ENCODE measurements around the gene RAB11A. TPM values are rescaled to one million over a fixed set of nuclear protein-coding genes. Genes with fewer than 3 reads are reported as not detected.

The RAB11A gene
- polyA plus RNA-seq, 4 donors: 244 to 340 (median 286) TPM

GRCh38 chr15:65883571-65883970 lies 14.3 kb downstream of the RAB11A start:
- DNase-seq (ENCODE audit: low read depth in 4 of 4, low spot score in 3 of 4): no peak

GRCh38 chr15:65884511-65884910 lies 15.2 kb downstream of the RAB11A start:
- DNase-seq (ENCODE audit: low read depth in 4 of 4, low spot score in 3 of 4): no peak

- no peak for DNase-seq (ENCODE audit: low read depth in 4 of 4, low spot score in 3 of 4)
Observed at GRCh38 chr15:65885668-65886218, 16.5 kb downstream of the RAB11A start.

- DNase-seq (ENCODE audit: low read depth in 4 of 4, low spot score in 3 of 4): no peak
Observed at GRCh38 chr15:65887565-65887964, 18.3 kb downstream of the RAB11A start.

- no peak for DNase-seq (ENCODE audit: low read depth in 4 of 4, low spot score in 3 of 4)
Observed at GRCh38 chr15:65888981-65889380, 19.7 kb downstream of the RAB11A start.

GRCh38 chr15:65893060-65893459 lies 23.8 kb downstream of the RAB11A start:
- no peak for DNase-seq (ENCODE audit: low read depth in 4 of 4, low spot score in 3 of 4)

- no peak for DNase-seq (ENCODE audit: low read depth in 4 of 4, low spot score in 3 of 4)
Observed at GRCh38 chr15:65896236-65896635, 26.9 kb downstream of the RAB11A start.

GRCh38 chr15:65900488-65900887 lies 31.2 kb downstream of the RAB11A start:
- no peak for DNase-seq (ENCODE audit: low read depth in 4 of 4, low spot score in 3 of 4)

GRCh38 chr15:65901336-65901735 lies 32.0 kb downstream of the RAB11A start:
- DNase-seq (ENCODE audit: low read depth in 4 of 4, low spot score in 3 of 4): no peak

GRCh38 chr15:65901836-65902235 lies 32.5 kb downstream of the RAB11A start:
- no peak for DNase-seq (ENCODE audit: low read depth in 4 of 4, low spot score in 3 of 4)

- DNase-seq (ENCODE audit: low read depth in 4 of 4, low spot score in 3 of 4): no peak
Observed at GRCh38 chr15:65902373-65902772, 33.1 kb downstream of the RAB11A start.

GRCh38 chr15:65903296-65904073 lies 34.2 kb downstream of the RAB11A start:
- DNase-seq (ENCODE audit: low read depth in 4 of 4, low spot score in 3 of 4): no peak

- DNase-seq (ENCODE audit: low read depth in 4 of 4, low spot score in 3 of 4): no peak
Observed at GRCh38 chr15:65904301-65904700, 35.0 kb downstream of the RAB11A start.

- DNase-seq (ENCODE audit: low read depth in 4 of 4, low spot score in 3 of 4): no peak
Observed at GRCh38 chr15:65906396-65906795, 37.1 kb downstream of the RAB11A start.

- no peak for DNase-seq (ENCODE audit: low read depth in 4 of 4, low spot score in 3 of 4)
Observed at GRCh38 chr15:65907661-65908060, 38.4 kb downstream of the RAB11A start.

GRCh38 chr15:65908876-65909275 lies 39.6 kb downstream of the RAB11A start:
- no peak for DNase-seq (ENCODE audit: low read depth in 4 of 4, low spot score in 3 of 4)

GRCh38 chr15:65909831-65910230 lies 40.5 kb downstream of the RAB11A start:
- no peak for DNase-seq (ENCODE audit: low read depth in 4 of 4, low spot score in 3 of 4)

- no peak for DNase-seq (ENCODE audit: low read depth in 4 of 4, low spot score in 3 of 4)
Observed at GRCh38 chr15:65910341-65910740, 41.0 kb downstream of the RAB11A start.

- DNase-seq (ENCODE audit: low read depth in 4 of 4, low spot score in 3 of 4): no peak
Observed at GRCh38 chr15:65912235-65912634, 42.9 kb downstream of the RAB11A start.

- DNase-seq (ENCODE audit: low read depth in 4 of 4, low spot score in 3 of 4): no peak
Observed at GRCh38 chr15:65913631-65914199, 44.4 kb downstream of the RAB11A start.

- no peak for DNase-seq (ENCODE audit: low read depth in 4 of 4, low spot score in 3 of 4)
Observed at GRCh38 chr15:65914386-65914785, 45.1 kb downstream of the RAB11A start.
